DND-41 (cell line): ENCODE measurements around the gene GPR171.

Source experiments
- ATAC-seq: fragments of 200-7000 bp; cut with Tn5 transposase; 3 replicates; pipeline ENCODE4 v1.9.1; 2021; ENCODE audit warnings: low read depth; ENCODE audit not compliant: insufficient read depth
- DNase-seq: peaks from one replicate; pipeline ENCODE4 v3.0.0-alpha.2; 2020
- H2AFZ ChIP-seq: 2 replicates; pipeline ENCODE4 v1.6.0; 2012; ENCODE audit warnings: low read depth, low read length
- H3K27ac ChIP-seq: 2 replicates; pipeline ENCODE4 v1.5.1; 2012; ENCODE audit warnings: low read length, inconsistent platforms
- H3K27me3 ChIP-seq: fragments of 200-600 bp; sonication (generic); 2 replicates; pipeline ENCODE4 v1.6.0; 2012; ENCODE audit warnings: low read length, mild to moderate bottlenecking, inconsistent platforms; ENCODE audit not compliant: insufficient read depth, poor library complexity
- H3K36me3 ChIP-seq: 2 replicates; pipeline ENCODE4 v1.5.1; 2012; ENCODE audit warnings: low read length, inconsistent platforms; ENCODE audit not compliant: insufficient read depth
- H3K4me1 ChIP-seq: 2 replicates; pipeline ENCODE4 v1.5.1; 2012; ENCODE audit warnings: mild to moderate bottlenecking, low read length; ENCODE audit not compliant: insufficient read depth
- H3K4me2 ChIP-seq: 2 replicates; pipeline ENCODE4 v1.6.0; 2012; ENCODE audit warnings: mild to moderate bottlenecking, moderate library complexity, low read length, inconsistent platforms; ENCODE audit not compliant: insufficient read depth
- H3K4me3 ChIP-seq, 2 experiments: fragments of 200-600 bp in 1 of 2; shearing (Covaris generic) in 1 of 2; 2 replicates each; pipeline ENCODE4 v1.5.1; 2012 to 2016; ENCODE audit warnings: inconsistent platforms in 2 of 2, low read length in 2 of 2, mild to moderate bottlenecking in 2 of 2, low read depth in 1 of 2, moderate library complexity in 1 of 2
- H3K79me2 ChIP-seq: 2 replicates; pipeline ENCODE4 v1.6.0; 2012; ENCODE audit warnings: low read length, inconsistent platforms; ENCODE audit not compliant: insufficient read depth
- H3K9ac ChIP-seq: 2 replicates; pipeline ENCODE4 v1.6.0; 2012; ENCODE audit warnings: low read depth, mild to moderate bottlenecking, inconsistent platforms, low read length, moderate library complexity
- H3K9me3 ChIP-seq: 2 replicates; pipeline ENCODE4 v1.5.1; 2012; ENCODE audit warnings: low read length, moderate library complexity, mild to moderate bottlenecking, inconsistent platforms; ENCODE audit not compliant: insufficient read depth, severe bottlenecking
- H4K20me1 ChIP-seq: 2 replicates; pipeline ENCODE4 v1.6.0; 2012; ENCODE audit warnings: low read length; ENCODE audit not compliant: insufficient read depth
- CTCF ChIP-seq: IDR thresholded peaks from 2 replicates; pipeline ENCODE4 v1.5.1; 2012; ENCODE audit warnings: borderline replicate concordance, low read length, moderate library complexity, mild to moderate bottlenecking; ENCODE audit not compliant: poor library complexity, severe bottlenecking; ENCODE audit errors: extremely low read depth
- EZH2 ChIP-seq: IDR thresholded peaks from 3 replicates; pipeline ENCODE4 v1.6.1; 2012; ENCODE audit warnings: borderline replicate concordance, low read depth, mild to moderate bottlenecking, moderate library complexity, low read length, inconsistent platforms; ENCODE audit not compliant: severe bottlenecking

GPR171 gene

GRCh38 chr3:151197228-151197627 lies 5.8 kb downstream of the GPR171 start:
- Histone ChIP-seq H2AFZ (no peak overlapping the region), H3K27me3 (no peaks in the 10 kb centered on the region), H3K9me3 (no peaks in the 10 kb centered on the region), H3K4me1 (peaks cover 8% of the 10 kb centered on the region), H3K4me3 (no peak overlapping the region), H3K9ac (no peak overlapping the region), H3K79me2 (no peaks in the 10 kb centered on the region), H3K36me3 (peaks cover 3% of the 10 kb centered on the region; the same call in 1 of the 2 replicates), H3K4me2 (no peak overlapping the region), H4K20me1 (no peaks in the 10 kb centered on the region), H3K27ac (no peak overlapping the region)
- no peak for DNase-seq
- ATAC-seq, result no peak
- TF ChIP-seq EZH2 (no peak), CTCF (no peak)

GRCh38 chr3:151196434-151196833 lies 6.6 kb downstream of the GPR171 start:
- Histone ChIP-seq H3K79me2 (no peaks in the 10 kb centered on the region), H4K20me1 (no peaks in the 10 kb centered on the region), H3K27ac (no peak overlapping the region), H2AFZ (no peak overlapping the region), H3K27me3 (no peaks in the 10 kb centered on the region), H3K4me1 (peaks cover 7% of the 10 kb centered on the region), H3K9me3 (no peaks in the 10 kb centered on the region), H3K4me3 (no peak overlapping the region), H3K4me2 (no peak overlapping the region), H3K9ac (no peak overlapping the region), H3K36me3 (peaks cover 3% of the 10 kb centered on the region; the same call in 1 of the 2 replicates)
- ATAC-seq, result no peak
- TF ChIP-seq EZH2, result no peak
- TF ChIP-seq CTCF, result no peak
- DNase-seq, result no peak

GRCh38 chr3:151195826-151196225 lies 7.2 kb downstream of the GPR171 start:
- no peaks in the 10 kb centered on the region for H3K79me2 ChIP-seq
- no peaks in the 10 kb centered on the region for H3K9me3 ChIP-seq
- H3K9ac ChIP-seq, result no peak overlapping the region
- no peak for TF ChIP-seq CTCF
- no peak for TF ChIP-seq EZH2
- no peak overlapping the region for H3K4me2 ChIP-seq
- H2AFZ ChIP-seq, result no peak overlapping the region
- H4K20me1 ChIP-seq, result no peaks in the 10 kb centered on the region
- H3K4me1 ChIP-seq, result peaks cover 7% of the 10 kb centered on the region
- DNase-seq (no peak), ATAC-seq (no peak)
- peaks cover 4% of the 10 kb centered on the region for H3K36me3 ChIP-seq
- H3K4me3 ChIP-seq, result no peak overlapping the region
- H3K27ac ChIP-seq, result no peak overlapping the region
- no peaks in the 10 kb centered on the region for H3K27me3 ChIP-seq

GRCh38 chr3:151192545-151192944 lies 10.5 kb downstream of the GPR171 start:
- no peaks in the 10 kb centered on the region for H3K9me3 ChIP-seq
- ATAC-seq (no peak), DNase-seq (no peak)
- H3K27me3 ChIP-seq, result no peaks in the 10 kb centered on the region
- H3K36me3 ChIP-seq, result peaks cover 9% of the 10 kb centered on the region
- no peak overlapping the region for H3K4me2 ChIP-seq
- TF ChIP-seq CTCF, result no peak
- TF ChIP-seq EZH2, result no peak
- no peak overlapping the region for H3K4me3 ChIP-seq
- no peaks in the 10 kb centered on the region for H3K79me2 ChIP-seq
- no peak overlapping the region for H3K27ac ChIP-seq
- H3K4me1 ChIP-seq, result no peaks in the 10 kb centered on the region
- H4K20me1 ChIP-seq, result no peaks in the 10 kb centered on the region
- H3K9ac ChIP-seq, result no peak overlapping the region
- H2AFZ ChIP-seq, result no peak overlapping the region
